Colon (tissue), 2 donors: ENCODE data around the gene SYNE2.

Experiments used
- FAIRE-seq: peaks from 2 replicates; lab custom pipeline; 2012; peaks lifted over from hg19 to GRCh38; lab: Jason Lieb, UNC
- donor health status: control.
- donor health status: control.

SYNE2 gene

DNA sequence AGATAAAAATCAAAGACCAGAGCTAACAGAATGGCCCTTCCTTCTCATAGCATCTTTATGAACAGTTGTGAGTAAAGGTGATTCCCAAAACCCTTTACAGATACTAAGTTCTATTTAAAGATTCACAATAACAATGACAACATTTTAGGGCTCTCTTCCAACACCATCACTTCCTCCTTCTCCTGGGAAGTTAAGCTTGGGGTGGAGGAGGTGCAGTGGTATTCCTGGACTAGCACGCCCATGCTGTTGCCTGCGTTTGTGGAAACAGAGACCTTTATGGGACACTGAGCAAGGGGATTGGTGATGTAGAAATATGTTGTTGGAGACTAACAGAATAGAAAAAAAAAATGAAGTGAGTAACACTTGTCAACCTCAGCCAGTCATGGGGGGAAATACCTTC, 22.5 kb downstream of the SYNE2 start:
- no peak for FAIRE-seq

DNA sequence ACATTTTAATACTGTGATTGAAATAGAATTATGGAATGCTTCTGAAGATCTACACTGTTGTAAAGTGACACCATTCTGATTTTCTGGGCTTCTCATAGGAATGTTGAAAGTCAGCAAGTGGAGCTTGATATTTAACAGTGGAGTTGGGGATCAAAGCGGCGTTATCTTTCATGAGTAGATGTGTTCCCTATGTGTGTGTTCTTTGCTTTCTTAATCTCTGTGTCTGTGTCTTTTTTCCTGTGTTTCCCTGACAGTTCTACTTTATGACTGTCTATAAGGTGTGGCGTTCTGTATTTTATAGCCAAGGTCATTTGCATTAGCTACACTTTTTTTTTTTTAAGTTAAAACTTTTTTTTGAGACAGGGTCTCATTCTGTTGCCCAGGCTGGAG, 24.7 kb downstream of the SYNE2 start:
- no peak for FAIRE-seq

- FAIRE-seq = no peak
These were observed 25.2 kb downstream of the SYNE2 start for GRCh38 chr14:63878052-63878451.

GRCh38 chr14:63878792-63879191, 26.0 kb downstream of the SYNE2 start:
- FAIRE-seq = no peak

DNA sequence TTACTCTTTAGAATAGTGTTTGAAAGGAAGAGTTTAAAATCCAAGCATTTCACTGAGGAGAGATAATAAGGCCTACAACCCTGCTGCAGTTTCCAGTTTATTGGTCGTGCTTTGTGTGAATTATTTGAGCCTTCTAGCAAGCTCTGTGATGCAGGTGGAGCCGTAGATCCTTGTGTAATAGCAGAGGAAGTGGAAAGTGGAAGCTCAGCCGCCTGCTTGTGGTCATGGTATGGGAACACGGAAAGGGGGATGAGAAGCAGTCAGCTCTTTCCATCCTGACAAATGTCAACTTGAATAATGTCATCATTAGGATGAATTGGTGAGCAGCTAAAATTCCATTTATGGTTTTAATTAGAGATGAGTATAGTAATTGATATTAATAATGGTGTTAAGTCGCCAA, 29.1 kb downstream of the SYNE2 start:
- no peak for FAIRE-seq

DNA sequence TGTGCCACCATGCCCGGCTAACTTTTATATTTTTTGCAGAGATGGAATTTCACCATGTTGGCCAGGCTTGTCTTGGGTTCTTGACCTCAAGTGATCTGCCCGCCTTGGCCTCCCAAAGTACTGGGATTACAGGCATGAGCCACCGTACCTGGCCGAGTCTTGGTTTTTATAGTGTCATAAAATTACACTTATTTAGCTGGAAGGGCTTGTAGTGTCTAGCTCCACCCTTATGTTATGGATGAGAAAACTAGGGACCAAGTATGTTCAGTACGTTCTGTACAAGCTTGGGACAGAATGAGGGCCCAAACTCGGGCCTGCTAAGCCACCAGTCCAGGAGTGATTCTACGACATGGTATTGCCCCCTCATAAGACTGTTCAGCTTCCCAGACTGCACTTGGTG, 35.1 kb downstream of the SYNE2 start:
- no peak for FAIRE-seq

GRCh38 chr14:63890553-63890952, 37.7 kb downstream of the SYNE2 start:
- no peak for FAIRE-seq

GRCh38 chr14:63891148-63891975, 38.6 kb downstream of the SYNE2 start:
- no peak for FAIRE-seq

DNA sequence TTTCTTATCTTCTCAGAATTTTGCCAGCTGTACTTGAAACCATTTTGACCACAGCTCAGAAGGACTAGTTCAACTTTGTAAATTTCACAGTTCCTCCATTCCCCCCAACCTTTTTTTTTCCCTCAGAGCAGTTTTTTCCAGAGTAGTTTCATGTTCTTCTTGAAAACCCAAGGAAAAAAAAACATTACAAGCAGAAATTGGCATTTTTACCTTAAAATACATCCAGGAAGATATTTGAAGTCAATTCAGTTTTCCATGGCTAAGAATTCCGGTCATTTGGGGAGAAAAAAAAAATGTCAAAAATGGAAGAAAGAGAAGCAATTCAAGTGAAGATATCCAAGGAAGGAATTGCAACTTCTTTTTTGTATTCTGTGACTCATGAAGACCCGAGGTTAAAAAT, 39.5 kb downstream of the SYNE2 start:
- no peak for FAIRE-seq

GRCh38 chr14:63893701-63894458, 41.1 kb downstream of the SYNE2 start:
- FAIRE-seq = no peak

DNA sequence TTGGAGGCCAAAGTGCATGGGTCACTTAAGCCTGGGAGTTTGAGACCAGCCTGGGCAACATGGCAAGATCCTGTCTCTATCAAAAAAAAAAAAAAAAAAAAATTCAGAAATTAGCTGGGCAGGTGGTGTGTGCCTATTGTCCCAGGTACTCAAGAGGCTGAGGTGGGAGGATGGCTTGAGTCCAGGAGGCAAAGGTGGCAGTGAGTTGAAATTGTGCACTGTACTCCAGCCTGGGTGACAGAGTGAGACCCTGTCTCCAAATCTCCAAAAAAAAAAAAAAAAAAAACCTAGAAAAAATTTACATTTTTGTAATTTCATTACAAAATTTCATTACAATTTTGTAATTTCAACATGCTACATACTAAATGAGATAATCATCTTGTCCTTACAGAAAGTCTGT, 42.7 kb downstream of the SYNE2 start:
- no peak for FAIRE-seq

- FAIRE-seq = no peak
These were observed 43.5 kb downstream of the SYNE2 start for GRCh38 chr14:63896278-63896720.

GRCh38 chr14:63897721-63898163, 44.9 kb downstream of the SYNE2 start:
- FAIRE-seq = no peak

- no peak for FAIRE-seq
These were observed 47.1 kb downstream of the SYNE2 start for GRCh38 chr14:63899953-63900352.

DNA sequence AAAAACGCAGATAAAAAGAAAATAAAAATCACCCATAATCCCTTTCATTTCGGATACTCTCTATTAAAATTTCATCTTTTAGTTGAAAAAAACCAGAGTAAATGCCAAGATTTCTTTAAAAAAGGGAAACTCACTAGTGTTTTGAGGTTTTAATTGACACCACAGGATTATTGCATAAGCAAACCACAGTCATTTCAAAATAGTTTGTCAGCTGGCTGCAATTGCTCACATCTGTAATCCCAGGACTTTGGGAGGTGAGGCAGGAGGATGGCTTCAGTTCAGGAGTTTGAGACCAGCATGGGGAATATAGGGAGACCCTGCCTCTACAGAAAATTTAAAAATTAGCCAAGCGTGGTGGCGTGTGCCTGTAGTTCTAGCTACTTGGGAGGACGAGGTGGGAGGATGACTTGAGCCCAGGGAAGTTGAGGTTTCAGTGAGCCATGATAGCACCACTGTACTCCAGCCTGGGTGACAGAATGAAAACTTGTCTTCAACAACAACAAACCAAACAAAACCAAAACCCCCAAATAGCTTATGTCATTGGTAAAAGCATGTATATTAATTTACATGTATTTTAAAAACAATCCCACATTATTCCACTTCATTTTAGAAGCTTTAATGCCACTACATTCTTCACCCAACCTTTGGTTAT, 48.8 kb downstream of the SYNE2 start:
- no peak for FAIRE-seq

DNA sequence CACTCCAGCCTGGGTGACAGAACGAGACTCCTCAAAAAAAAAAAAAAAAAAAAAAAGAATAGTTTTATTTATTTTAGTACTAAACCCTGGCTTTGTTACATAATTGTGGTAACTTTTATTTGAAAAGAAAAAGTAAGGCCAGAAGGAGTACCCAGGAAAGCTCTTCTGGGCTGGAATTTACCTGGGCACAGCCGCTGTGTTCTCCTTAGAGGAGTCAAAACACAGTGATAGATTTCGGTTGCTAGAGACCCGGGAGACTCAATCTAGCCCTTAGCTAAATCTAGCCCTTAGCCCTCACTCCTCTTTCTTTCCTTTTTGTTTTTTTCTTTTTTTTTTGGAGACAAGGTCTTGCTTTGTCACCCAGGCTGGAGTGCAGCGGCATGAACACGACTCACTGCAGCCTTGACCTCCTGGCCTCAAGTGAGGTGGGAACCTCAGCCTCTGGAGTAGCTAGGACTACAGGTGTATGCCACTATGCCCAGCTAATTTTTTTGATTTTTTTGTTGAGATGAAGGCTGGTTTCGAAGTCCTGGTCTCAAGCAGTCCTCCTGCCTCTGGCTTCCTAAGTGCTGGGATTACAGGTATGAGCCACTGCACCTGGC, 49.7 kb downstream of the SYNE2 start:
- no peak for FAIRE-seq

DNA sequence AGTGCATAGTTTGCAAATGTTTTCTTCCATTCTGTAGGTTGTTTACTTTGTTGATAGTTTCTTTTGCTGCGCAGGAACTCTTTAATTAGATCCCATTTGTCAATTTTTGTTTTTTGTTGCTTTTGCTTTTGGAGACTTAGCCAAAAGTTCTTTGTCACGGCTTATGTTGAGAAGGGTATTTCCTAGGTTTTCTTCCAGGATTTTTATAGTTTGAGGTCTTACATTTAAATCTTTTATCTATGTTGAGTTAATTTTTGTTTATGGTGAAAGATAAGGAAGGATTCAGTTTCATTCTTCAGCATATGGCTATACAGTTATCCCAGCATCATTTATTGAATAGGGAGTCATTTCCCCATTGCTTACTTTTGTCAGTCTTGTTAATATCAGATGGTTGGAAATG, 51.9 kb downstream of the SYNE2 start:
- FAIRE-seq = peak; percentile 18

- no peak for FAIRE-seq
These were observed 52.6 kb downstream of the SYNE2 start for GRCh38 chr14:63905370-63905769.

- no peak for FAIRE-seq
These were observed 56.0 kb downstream of the SYNE2 start for GRCh38 chr14:63908667-63909264.

DNA sequence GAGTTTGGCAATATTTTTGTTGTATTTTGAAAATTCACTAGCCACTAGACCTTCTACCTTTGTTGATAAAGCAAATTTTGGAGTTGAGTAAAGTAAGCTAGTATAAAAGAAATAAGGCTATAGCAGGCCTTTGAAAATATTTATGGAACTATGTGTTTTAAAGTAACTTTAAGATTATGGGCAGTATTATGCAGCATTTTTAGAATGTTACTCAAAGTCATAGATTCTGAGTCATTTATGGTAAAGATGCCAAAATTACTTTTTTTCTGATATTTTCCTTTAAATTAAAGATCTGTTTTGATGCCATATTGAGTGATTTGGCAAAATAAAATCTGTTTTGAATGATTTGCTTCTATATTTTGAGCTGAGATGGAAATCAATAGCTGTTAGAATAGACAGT, 57.2 kb downstream of the SYNE2 start:
- no peak for FAIRE-seq

DNA sequence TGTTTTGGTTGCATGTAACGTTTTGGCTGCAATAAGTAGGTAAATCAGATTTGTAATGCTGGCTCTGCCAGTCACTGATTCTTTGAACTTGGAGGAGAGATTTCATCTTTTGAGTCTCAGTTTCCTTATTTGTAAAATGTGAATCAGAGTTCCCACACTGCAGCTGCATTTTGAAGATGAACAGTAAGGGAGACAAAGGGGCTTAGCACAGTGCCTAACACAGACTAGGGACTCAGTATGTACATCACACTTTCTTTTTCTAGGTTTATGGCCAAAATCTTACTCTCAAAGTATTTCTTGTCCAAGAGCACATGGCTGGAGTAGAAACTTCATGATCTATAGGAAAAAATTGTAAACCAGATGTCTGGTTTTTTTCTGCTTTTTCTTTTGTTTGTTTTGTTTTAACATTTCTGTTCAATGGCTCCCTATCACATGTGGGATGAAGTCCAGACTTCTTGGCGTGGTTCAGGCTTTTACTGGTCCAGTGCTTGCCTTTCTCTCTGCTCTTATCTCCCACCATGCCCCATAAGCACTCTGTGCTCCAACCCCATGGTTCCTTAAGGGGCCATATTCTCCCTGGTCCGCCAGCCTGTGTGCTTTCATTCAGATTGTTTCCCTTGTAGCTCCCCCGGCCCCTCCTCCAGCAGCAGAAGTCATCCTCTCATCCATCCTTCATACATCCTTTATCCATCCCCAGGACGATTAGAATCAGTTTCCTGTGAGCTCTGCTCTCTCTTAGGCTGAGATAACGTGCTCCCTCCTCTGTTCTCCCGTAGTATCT, 58.0 kb downstream of the SYNE2 start:
- no peak for FAIRE-seq
